ENCODE results near the gene SNTB2. TPM values are rescaled to one million over a fixed set of nuclear protein-coding genes. Genes with fewer than 3 reads are reported as not detected.

Gene SNTB2
- total RNA-seq, 1 donor = 35.5 TPM

GRCh38 chr16:69349536-69349935, 162.6 kb downstream of the SNTB2 start:
- no peaks in the 10 kb centered on the region for H3K27me3 ChIP-seq (ENCODE audit: insufficient read depth, low read length)
- no peak overlapping the region for H3K4me3 ChIP-seq (ENCODE audit: insufficient read depth, low read length)
- DNase-seq (ENCODE audit: insufficient read length, low spot score, missing footprints) = no peak
- peaks cover 18% of the 10 kb centered on the region for H3K36me3 ChIP-seq (ENCODE audit: insufficient read depth, low read length)
- H3K9me3 ChIP-seq (ENCODE audit: low read depth, low read length) = no peaks in the 10 kb centered on the region
- H4K20me1 ChIP-seq (ENCODE audit: insufficient read depth, low read length) = no peaks in the 10 kb centered on the region
- H2AFZ ChIP-seq (ENCODE audit: low read length) = no peak overlapping the region
- H3K4me1 ChIP-seq (ENCODE audit: insufficient read depth, low read length) = no peaks in the 10 kb centered on the region
- no peak overlapping the region for H3K27ac ChIP-seq (ENCODE audit: low read depth, low read length)
- H3K4me2 ChIP-seq (ENCODE audit: insufficient read depth, low read length) = no peak overlapping the region
- TF ChIP-seq, protein P1, sequence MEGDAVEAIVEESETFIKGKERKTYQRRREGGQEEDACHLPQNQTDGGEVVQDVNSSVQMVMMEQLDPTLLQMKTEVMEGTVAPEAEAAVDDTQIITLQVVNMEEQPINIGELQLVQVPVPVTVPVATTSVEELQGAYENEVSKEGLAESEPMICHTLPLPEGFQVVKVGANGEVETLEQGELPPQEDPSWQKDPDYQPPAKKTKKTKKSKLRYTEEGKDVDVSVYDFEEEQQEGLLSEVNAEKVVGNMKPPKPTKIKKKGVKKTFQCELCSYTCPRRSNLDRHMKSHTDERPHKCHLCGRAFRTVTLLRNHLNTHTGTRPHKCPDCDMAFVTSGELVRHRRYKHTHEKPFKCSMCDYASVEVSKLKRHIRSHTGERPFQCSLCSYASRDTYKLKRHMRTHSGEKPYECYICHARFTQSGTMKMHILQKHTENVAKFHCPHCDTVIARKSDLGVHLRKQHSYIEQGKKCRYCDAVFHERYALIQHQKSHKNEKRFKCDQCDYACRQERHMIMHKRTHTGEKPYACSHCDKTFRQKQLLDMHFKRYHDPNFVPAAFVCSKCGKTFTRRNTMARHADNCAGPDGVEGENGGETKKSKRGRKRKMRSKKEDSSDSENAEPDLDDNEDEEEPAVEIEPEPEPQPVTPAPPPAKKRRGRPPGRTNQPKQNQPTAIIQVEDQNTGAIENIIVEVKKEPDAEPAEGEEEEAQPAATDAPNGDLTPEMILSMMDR (IDR thresholded peaks at IDR 0.05; ENCODE audit: extremely low read depth, low read depth, low read length) = no peak
- H3K79me2 ChIP-seq (ENCODE audit: insufficient read depth, low read length) = no peaks in the 10 kb centered on the region

DNA sequence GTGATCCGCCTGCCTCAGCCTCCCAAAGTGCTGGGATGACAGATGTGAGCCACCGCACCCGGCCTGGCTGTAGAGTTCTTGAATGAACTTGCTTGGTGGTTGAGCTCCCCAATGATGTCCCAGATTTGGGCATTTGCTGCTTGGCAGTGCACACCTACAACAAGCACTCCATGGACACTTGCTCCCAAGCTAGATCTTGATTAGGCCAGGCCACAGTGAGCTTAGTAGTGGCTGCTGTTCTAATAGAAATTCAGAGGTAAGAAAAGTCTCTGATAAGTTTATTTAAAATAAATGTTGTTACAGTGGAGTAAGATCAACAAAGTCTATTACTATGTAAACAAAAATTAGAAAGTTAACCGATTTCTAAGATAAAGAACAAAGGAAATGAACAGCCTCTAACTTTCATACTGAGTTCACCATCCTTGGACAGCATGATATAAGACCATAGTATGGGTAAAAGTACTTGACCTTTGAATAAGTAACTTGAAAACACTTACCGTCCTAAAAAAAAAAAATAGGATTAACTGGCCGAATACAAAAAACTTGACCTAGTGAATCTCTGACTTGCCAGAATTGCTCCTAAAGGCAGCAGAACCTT, 163.7 kb downstream of the SNTB2 start:
- Histone ChIP-seq H4K20me1 (ENCODE audit: insufficient read depth, low read length) (no peaks in the 10 kb centered on the region), H3K4me3 (ENCODE audit: insufficient read depth, low read length) (no peak overlapping the region), H3K4me2 (ENCODE audit: insufficient read depth, low read length) (no peak overlapping the region), H3K9me3 (ENCODE audit: low read depth, low read length) (no peaks in the 10 kb centered on the region), H2AFZ (ENCODE audit: low read length) (no peak overlapping the region), H3K79me2 (ENCODE audit: insufficient read depth, low read length) (no peaks in the 10 kb centered on the region), H3K36me3 (ENCODE audit: insufficient read depth, low read length) (peaks cover 19% of the 10 kb centered on the region), H3K27me3 (ENCODE audit: insufficient read depth, low read length) (no peaks in the 10 kb centered on the region), H3K4me1 (ENCODE audit: insufficient read depth, low read length) (no peaks in the 10 kb centered on the region), H3K27ac (ENCODE audit: low read depth, low read length) (no peak overlapping the region)
- no peak for DNase-seq (ENCODE audit: insufficient read length, low spot score, missing footprints)
- TF ChIP-seq, protein P1 (IDR thresholded peaks at IDR 0.05; ENCODE audit: extremely low read depth, low read depth, low read length) = no peak

- no peak within 1 kb of the TSS for H2AFZ ChIP-seq (ENCODE audit: low read length)
- DNase-seq (ENCODE audit: insufficient read length, low spot score, missing footprints) = no peak
- no peaks in the 10 kb centered on the region for H3K79me2 ChIP-seq (ENCODE audit: insufficient read depth, low read length)
- H4K20me1 ChIP-seq (ENCODE audit: insufficient read depth, low read length) = no peaks in the 10 kb centered on the region
- no peaks in the 10 kb centered on the region for H3K27me3 ChIP-seq (ENCODE audit: insufficient read depth, low read length)
- H3K4me2 ChIP-seq (ENCODE audit: insufficient read depth, low read length) = no peak within 1 kb of the TSS
- H3K36me3 ChIP-seq (ENCODE audit: insufficient read depth, low read length) = peaks cover 28% of the 10 kb centered on the region
- no peaks in the 10 kb centered on the region for H3K4me1 ChIP-seq (ENCODE audit: insufficient read depth, low read length)
- TF ChIP-seq, protein P1 (IDR thresholded peaks at IDR 0.05; ENCODE audit: extremely low read depth, low read depth, low read length) = no peak
- H3K27ac ChIP-seq (ENCODE audit: low read depth, low read length) = no peak within 1 kb of the TSS
- H3K4me3 ChIP-seq (ENCODE audit: insufficient read depth, low read length) = no peak within 1 kb of the TSS
- no peaks in the 10 kb centered on the region for H3K9me3 ChIP-seq (ENCODE audit: low read depth, low read length)
Observed at GRCh38 chr16:69351309-69352027, 164.5 kb downstream of the SNTB2 start, which contains the start of gene TMED6. TSS of gene TMED6 (minus strand) at chr16:69351786. CDS start at chr16:69351753, 33 bp downstream.

Small RNA genes within 50 kb of the gene (small RNA-seq; reads per million reads assigned to genes)
- not detected for gene RF00019
- 0.45 reads per million for gene RNU6-22P

Other genes starting within 250 kb of the SNTB2 start
- gene HAS3, start 81.5 kb upstream of the SNTB2 start, total RNA-seq = 1.4 and 1.5 TPM in 2 replicates
- gene CHTF8, start 54.6 kb upstream of the SNTB2 start, total RNA-seq = 48.0 and 52.1 TPM in 2 replicates
- gene UTP4, start 54.5 kb upstream of the SNTB2 start, total RNA-seq = 17.4 and 18.0 TPM in 2 replicates
- 31.8 and 32.6 TPM in 2 replicates for gene VPS4A, start 124.2 kb downstream of the SNTB2 start, total RNA-seq
- 11.2 and 13.0 TPM in 2 replicates for gene PDF, start 143.4 kb downstream of the SNTB2 start, total RNA-seq
- gene COG8, start 152.4 kb downstream of the SNTB2 start, total RNA-seq = 34.0 and 38.6 TPM in 2 replicates
- 20.6 and 22.8 TPM in 2 replicates for gene NIP7, start 152.6 kb downstream of the SNTB2 start, total RNA-seq
- 0.29 and 0.72 TPM in 2 replicates for gene TMED6, start 164.6 kb downstream of the SNTB2 start, total RNA-seq
- gene TERF2, start 198.8 kb downstream of the SNTB2 start, total RNA-seq = 9.8 and 10.3 TPM in 2 replicates
- 67.7 and 84.0 TPM in 2 replicates for gene CYB5B, start 237.5 kb downstream of the SNTB2 start, total RNA-seq